Keratinocyte (primary cell): Measurements from ENCODE around the gene L3MBTL2.

Experiments used
- CTCF ChIP-seq, 3 experiments: IDR thresholded peaks in 1 of 3; conservative IDR thresholded peaks in 1 of 3; optimal IDR thresholded peaks in 1 of 3; 2 replicates in 2 of 3; 3 replicates in 1 of 3; pipeline versions ENCODE3 to v1.5.1; 2011; ENCODE audit warnings: low read length in 3 of 3, mild to moderate bottlenecking in 3 of 3, moderate library complexity in 2 of 3, control low read depth in 1 of 3, inconsistent platforms in 1 of 3; ENCODE audit not compliant: insufficient read depth in 2 of 3; ENCODE audit errors: extremely low read depth in 1 of 3
- EZH2 ChIP-seq: IDR thresholded peaks from one replicate; pipeline ENCODE4 v1.6.1; 2012; ENCODE audit warnings: inconsistent platforms, mild to moderate bottlenecking, low read length, moderate library complexity

GRCh38 chr22:41177622-41178424 lies 27.3 kb upstream of the L3MBTL2 start:
- no peak for TF ChIP-seq CTCF (optimal IDR thresholded peaks at IDR 0.05 in 1 of 3, IDR thresholded peaks at IDR 0.05 in 1 of 3, conservative IDR thresholded peaks at IDR 0.05 in 1 of 3; ENCODE audit: extremely low read depth in 1 of 3, insufficient read depth in 2 of 3, low read length in 3 of 3)
- no peak for TF ChIP-seq EZH2
